CD14-positive monocyte (primary cell): Measurements from ENCODE around the gene HLA-DOA. TPM values are rescaled to one million over a fixed set of nuclear protein-coding genes. Genes with fewer than 3 reads are reported as not detected.

Experiments used
- DNase-seq, 3 donors: peaks; one replicate each; pipeline ENCODE4 v3.0.0-alpha.2; 2011 to 2022
- H2AFZ ChIP-seq: 2 replicates; pipeline ENCODE4 v1.6.0; 2012; ENCODE audit warnings: mild to moderate bottlenecking, low read depth, low read length, inconsistent platforms; ENCODE audit not compliant: insufficient read depth, poor library complexity, severe bottlenecking
- H3K27ac ChIP-seq, 2 donors: 1 replicate in 1 of 2; 2 replicates in 1 of 2; pipeline ENCODE4 v1.5.1; 2012 to 2013; ENCODE audit warnings: low read length in 2 of 2, control low read depth in 1 of 2, inconsistent platforms in 1 of 2, low read depth in 1 of 2, mild to moderate bottlenecking in 1 of 2
- H3K27me3 ChIP-seq, 2 donors: one replicate each; pipeline versions ENCODE4 v1.6.0 to v1.6.1; 2011 to 2013; ENCODE audit warnings: low read length in 2 of 2; ENCODE audit not compliant: control insufficient read depth in 2 of 2, insufficient read depth in 2 of 2
- H3K36me3 ChIP-seq, 2 donors: replicated peaks in 1 of 2; 1 replicate in 1 of 2; 2 replicates in 1 of 2; pipeline versions ENCODE4 v1.5.1 to v1.6.1; 2012 to 2013; ENCODE audit warnings: low read length in 2 of 2, control low read depth in 1 of 2, inconsistent platforms in 1 of 2, mild to moderate bottlenecking in 1 of 2; ENCODE audit not compliant: insufficient read depth in 2 of 2, control insufficient read depth in 1 of 2
- H3K4me1 ChIP-seq, 2 donors: 1 replicate in 1 of 2; 2 replicates in 1 of 2; pipeline versions ENCODE4 v1.5.1 to v1.6.1; 2012 to 2013; ENCODE audit warnings: low read length in 2 of 2, control low read depth in 1 of 2, inconsistent platforms in 1 of 2, mild to moderate bottlenecking in 1 of 2, moderate library complexity in 1 of 2; ENCODE audit not compliant: insufficient read depth in 2 of 2, control insufficient read depth in 1 of 2
- H3K4me2 ChIP-seq: replicated peaks from 2 replicates; pipeline ENCODE3; 2012; ENCODE audit warnings: low read length, moderate library complexity, mild to moderate bottlenecking; ENCODE audit not compliant: poor library complexity, severe bottlenecking; ENCODE audit errors: extremely low read depth
- H3K4me3 ChIP-seq, 3 experiments: fragments of 200-600 bp in 1 of 3; sonication (generic) in 1 of 3; replicated peaks in 1 of 3; 1 replicate in 2 of 3; 2 replicates in 1 of 3; pipeline ENCODE4 v1.5.1; 2011 to 2013; ENCODE audit warnings: low read length in 3 of 3, mild to moderate bottlenecking in 3 of 3, control low read depth in 2 of 3, low read depth in 2 of 3, inconsistent platforms in 1 of 3, moderate library complexity in 1 of 3
- H3K79me2 ChIP-seq: 2 replicates; pipeline ENCODE4 v1.6.0; 2012; ENCODE audit warnings: mild to moderate bottlenecking, control low read depth, inconsistent platforms, low read length, moderate library complexity; ENCODE audit not compliant: insufficient read depth
- H3K9ac ChIP-seq: 2 replicates; pipeline ENCODE4 v1.6.0; 2017; ENCODE audit warnings: low read length, mild to moderate bottlenecking; ENCODE audit not compliant: insufficient read depth, poor library complexity, severe bottlenecking
- H3K9me3 ChIP-seq, 2 donors: replicated peaks in 1 of 2; 1 replicate in 1 of 2; 2 replicates in 1 of 2; pipeline versions ENCODE4 v1.5.1 to v1.6.1; 2012 to 2013; ENCODE audit warnings: low read length in 2 of 2, control low read depth in 1 of 2; ENCODE audit not compliant: control insufficient read depth in 1 of 2, insufficient read depth in 1 of 2
- H4K20me1 ChIP-seq: 2 replicates; pipeline ENCODE4 v1.6.0; 2012; ENCODE audit warnings: mild to moderate bottlenecking, low read length, control low read depth, moderate library complexity; ENCODE audit not compliant: insufficient read depth
- H3K27ac Mint-ChIP-seq, 7 donors: one replicate each; pipeline ENCODE4 v1.8.0; 2020; ENCODE audit warnings: mild to moderate bottlenecking in 7 of 7, mixed read lengths in 7 of 7, moderate library complexity in 6 of 7, inconsistent platforms in 2 of 7
- H3K27me3 Mint-ChIP-seq, 3 donors: one replicate each; pipeline ENCODE4 v1.8.0; 2021 to 2022; ENCODE audit warnings: low read depth in 3 of 3, mild to moderate bottlenecking in 3 of 3, mixed read lengths in 3 of 3, moderate library complexity in 3 of 3, inconsistent platforms in 1 of 3
- H3K36me3 Mint-ChIP-seq, 2 donors: one replicate each; pipeline ENCODE4 v1.8.0; 2020; ENCODE audit warnings: mixed read lengths in 2 of 2, inconsistent platforms in 1 of 2, mild to moderate bottlenecking in 1 of 2
- H3K4me1 Mint-ChIP-seq: one replicate; pipeline ENCODE4 v1.8.0; 2020; ENCODE audit warnings: mild to moderate bottlenecking, mixed read lengths
- H3K4me3 Mint-ChIP-seq, 2 donors: one replicate each; pipeline ENCODE4 v1.8.0; 2020; ENCODE audit warnings: mild to moderate bottlenecking in 2 of 2, mixed read lengths in 2 of 2, moderate library complexity in 1 of 2
- H3K9me3 Mint-ChIP-seq, 7 donors: one replicate each; pipeline ENCODE4 v1.8.0; 2020 to 2022; ENCODE audit warnings: mixed read lengths in 7 of 7, mild to moderate bottlenecking in 6 of 7, moderate library complexity in 6 of 7, inconsistent platforms in 2 of 7
- WGBS: methylation state at CpG from one replicate; pipeline ENCODE4 v1.1.5; 2013; ENCODE audit warnings: missing lambda C conversion rate; ENCODE audit not compliant: insufficient coverage; 5-methylcytosine and 5-hydroxymethylcytosine counted together
- intact Hi-C, 2 donors: fragments of 100-400 bp; cut with micrococcal nuclease; formaldehyde crosslinking; loops; one replicate each; pipeline versions ENCODE4 v1.15.0 to v1.15.1; 2023
- polyA minus RNA-seq: library from RNA; depleted of rRNA, polyadenylated mRNA; stranded (reverse); fragments of >200 nt; gene quantifications from 2 replicates; pipeline ENCODE4 v1.2.3, GENCODE V29; 2012
- polyA plus RNA-seq, 3 donors: library from polyadenylated mRNA; depleted of rRNA in 1 of 3; unstranded in 2 of 3; stranded (reverse) in 1 of 3; fragments of 300-500 nt in 2 of 3; fragments of >200 nt in 1 of 3; fragmentation: Illumina TruSeq in 2 of 3; gene quantifications; 1 replicate in 2 of 3; 2 replicates in 1 of 3; pipeline ENCODE4 v1.2.3, GENCODE V29; 2012 to 2021
- total RNA-seq, 12 experiments: library from RNA in 1 of 12; stranded (reverse) in 1 of 12; fragments of 120-200 nt in 1 of 12; gene quantifications; one replicate each; pipeline ENCODE4 v1.2.4 and lab custom pipeline; 2013 to 2026; ENCODE audit warnings: mixed read lengths in 6 of 12, inconsistent platforms in 1 of 12
- TF ChIP-seq, protein P1 (sequence below): fragments of 200-600 bp; IDR thresholded peaks from one replicate; pipeline ENCODE4 v1.8.0; 2022; ENCODE audit warnings: antibody characterized with exemption, mild to moderate bottlenecking

Gene HLA-DOA
- 39.1 TPM for total RNA-seq (2013)
- polyA plus RNA-seq (10 to 100 TPM in 1 of 3 donors, 1 to 10 TPM in 2; 2.8 to 15.4 (median 9.1) TPM), polyA minus RNA-seq (23.1 and 29.2 TPM in 2 replicates), total RNA-seq (lab: John Stamatoyannopoulos, UW) (1.8 to 21.2 (median 15.2) reads per million in 11 experiments)

DNA sequence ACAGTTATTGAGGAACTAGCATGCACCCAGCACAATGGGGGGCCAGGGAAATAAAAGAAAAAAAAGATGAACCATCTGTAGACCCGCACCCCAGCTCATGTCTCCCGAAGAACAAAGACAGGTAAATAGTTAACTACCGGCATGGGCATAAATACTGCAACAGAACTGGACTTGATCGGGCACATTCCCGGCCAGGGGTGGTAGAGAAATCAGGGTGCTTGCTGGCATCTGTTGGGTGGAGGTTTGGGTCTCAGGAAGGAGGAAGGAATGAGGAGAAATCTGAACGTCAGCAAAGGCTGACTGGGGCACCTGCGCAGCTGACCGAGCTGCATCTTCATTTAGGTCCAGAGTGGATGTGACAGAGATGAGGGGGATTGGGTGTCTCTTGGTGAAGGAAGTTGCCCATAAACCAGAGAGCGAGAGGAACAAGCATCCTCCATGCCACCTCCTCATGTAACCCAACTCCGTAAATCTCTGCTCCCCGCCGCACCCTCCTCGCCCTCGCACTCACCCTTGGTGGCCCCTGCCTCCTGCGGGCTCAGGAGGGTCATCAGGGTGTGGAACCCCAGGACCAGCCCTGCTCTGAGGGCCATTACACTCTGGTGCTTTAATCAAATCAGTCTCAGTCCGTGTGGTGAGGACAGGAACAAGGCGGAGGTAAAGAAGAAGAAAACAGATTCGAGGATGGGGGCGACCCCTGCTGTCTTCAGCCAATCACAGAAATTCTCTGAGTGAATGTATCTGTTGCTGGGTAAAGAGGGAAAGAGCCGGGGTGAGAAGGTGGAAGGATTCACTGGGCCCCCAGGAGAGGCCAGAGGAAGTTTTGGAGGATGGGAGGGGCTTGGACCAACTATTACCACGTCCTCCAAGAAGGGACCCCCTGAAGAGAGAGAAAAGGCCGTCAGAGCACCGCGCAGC, at the start of gene HLA-DOA:
HLA-DOA (minus strand) TSS at position 648 of the 918 bp plus-strand sequence.
- Histone ChIP-seq H3K27ac (peak within 1 kb of the TSS in 1 of 2 donors; percentile 57), H4K20me1 (no peaks in the 10 kb centered on the region), H3K4me2 (peak within 1 kb of the TSS; percentile 72), H3K4me3 (peak within 1 kb of the TSS; percentile 33 to 68 (median 46)), H2AFZ (peak within 1 kb of the TSS; percentile 83), H3K27me3 (no peaks in the 10 kb centered on the region), H3K9ac (peak within 1 kb of the TSS; percentile 33), H3K79me2 (no peaks in the 10 kb centered on the region), H3K9me3 (no peaks in the 10 kb centered on the region), H3K4me1 (peaks cover 9 to 21% of the 10 kb centered on the region in 2 donors), H3K36me3 (no peaks in the 10 kb centered on the region)
- Mint-ChIP-seq H3K36me3 (peaks cover 0 to 2% of the 10 kb centered on the region in 2 donors), H3K4me3 (peak within 1 kb of the TSS; percentile 76 to 90), H3K9me3 (peaks cover 0 to 2% (median 0%) of the 10 kb centered on the region in 7 donors), H3K4me1 (peaks cover 15% of the 10 kb centered on the region), H3K27ac (peak within 1 kb of the TSS in 6 of 7 donors; percentile 31 to 88 (median 72)), H3K27me3 (peaks cover 4 to 9% (median 8%) of the 10 kb centered on the region in 3 donors)
- DNase-seq = peak in 1 of 3 donors; percentile 33
- intact Hi-C loops = no loop called here
- TF ChIP-seq, protein P1, sequence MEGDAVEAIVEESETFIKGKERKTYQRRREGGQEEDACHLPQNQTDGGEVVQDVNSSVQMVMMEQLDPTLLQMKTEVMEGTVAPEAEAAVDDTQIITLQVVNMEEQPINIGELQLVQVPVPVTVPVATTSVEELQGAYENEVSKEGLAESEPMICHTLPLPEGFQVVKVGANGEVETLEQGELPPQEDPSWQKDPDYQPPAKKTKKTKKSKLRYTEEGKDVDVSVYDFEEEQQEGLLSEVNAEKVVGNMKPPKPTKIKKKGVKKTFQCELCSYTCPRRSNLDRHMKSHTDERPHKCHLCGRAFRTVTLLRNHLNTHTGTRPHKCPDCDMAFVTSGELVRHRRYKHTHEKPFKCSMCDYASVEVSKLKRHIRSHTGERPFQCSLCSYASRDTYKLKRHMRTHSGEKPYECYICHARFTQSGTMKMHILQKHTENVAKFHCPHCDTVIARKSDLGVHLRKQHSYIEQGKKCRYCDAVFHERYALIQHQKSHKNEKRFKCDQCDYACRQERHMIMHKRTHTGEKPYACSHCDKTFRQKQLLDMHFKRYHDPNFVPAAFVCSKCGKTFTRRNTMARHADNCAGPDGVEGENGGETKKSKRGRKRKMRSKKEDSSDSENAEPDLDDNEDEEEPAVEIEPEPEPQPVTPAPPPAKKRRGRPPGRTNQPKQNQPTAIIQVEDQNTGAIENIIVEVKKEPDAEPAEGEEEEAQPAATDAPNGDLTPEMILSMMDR = no peak
- WGBS = 18% methylated on average over 13 of the region's 24 CpGs
